Nephron progenitor cell (in vitro differentiated cells): ENCODE measurements around the gene C2CD4B.

Experiments
- DNase-seq: peaks from one replicate; pipeline ENCODE4 v3.0.0; 2021
- H3K27ac Mint-ChIP-seq: 2 replicates; pipeline ENCODE4 v1.8.0; 2021; ENCODE audit warnings: mild to moderate bottlenecking, moderate library complexity, mixed read lengths
- H3K27me3 Mint-ChIP-seq: 2 replicates; pipeline ENCODE4 v1.8.0; 2021; ENCODE audit warnings: mild to moderate bottlenecking, low read depth, mixed read lengths; ENCODE audit not compliant: poor library complexity
- H3K36me3 Mint-ChIP-seq: 2 replicates; pipeline ENCODE4 v1.8.0; 2021; ENCODE audit warnings: low read depth, mixed read lengths
- H3K4me1 Mint-ChIP-seq: 2 replicates; pipeline ENCODE4 v1.8.0; 2021; ENCODE audit warnings: mixed read lengths
- H3K4me3 Mint-ChIP-seq: 2 replicates; pipeline ENCODE4 v1.8.0; 2021; ENCODE audit warnings: mild to moderate bottlenecking, moderate library complexity, mixed read lengths
- H3K9me3 Mint-ChIP-seq: 2 replicates; pipeline ENCODE4 v1.8.0; 2021; ENCODE audit warnings: mild to moderate bottlenecking, moderate library complexity, mixed read lengths
- TF ChIP-seq, protein P1 (sequence below): fragments of 200-600 bp; sonication (generic); IDR thresholded peaks from 2 replicates; pipeline ENCODE4 v1.5.0; 2021; ENCODE audit warnings: antibody characterized with exemption

The C2CD4B gene

DNA sequence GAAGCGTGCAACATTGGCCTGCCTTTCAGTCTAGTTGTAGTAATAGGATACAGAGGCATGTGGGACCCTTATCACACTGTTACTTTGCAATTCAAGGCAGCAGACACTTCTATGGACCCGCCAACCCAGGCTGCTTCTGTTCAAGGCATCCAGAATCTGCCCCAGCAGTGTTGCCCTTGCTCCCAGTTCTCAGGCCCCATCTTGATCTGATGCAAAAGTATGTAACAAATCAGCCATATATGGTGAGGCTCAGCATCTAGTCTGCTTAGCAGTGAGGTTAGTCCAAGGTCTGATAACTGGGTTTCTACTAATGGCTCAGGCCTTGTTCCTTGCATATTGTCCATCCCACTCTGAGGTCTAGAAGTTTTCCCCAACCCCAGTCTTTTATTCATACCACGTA lies 17.9 kb downstream of the C2CD4B start:
- Mint-ChIP-seq H3K27ac (no peak overlapping the region), H3K4me1 (no peaks in the 10 kb centered on the region), H3K36me3 (no peaks in the 10 kb centered on the region), H3K4me3 (no peak overlapping the region), H3K27me3 (peaks cover 10% of the 10 kb centered on the region), H3K9me3 (peaks cover 9% of the 10 kb centered on the region)
- TF ChIP-seq, protein P1, sequence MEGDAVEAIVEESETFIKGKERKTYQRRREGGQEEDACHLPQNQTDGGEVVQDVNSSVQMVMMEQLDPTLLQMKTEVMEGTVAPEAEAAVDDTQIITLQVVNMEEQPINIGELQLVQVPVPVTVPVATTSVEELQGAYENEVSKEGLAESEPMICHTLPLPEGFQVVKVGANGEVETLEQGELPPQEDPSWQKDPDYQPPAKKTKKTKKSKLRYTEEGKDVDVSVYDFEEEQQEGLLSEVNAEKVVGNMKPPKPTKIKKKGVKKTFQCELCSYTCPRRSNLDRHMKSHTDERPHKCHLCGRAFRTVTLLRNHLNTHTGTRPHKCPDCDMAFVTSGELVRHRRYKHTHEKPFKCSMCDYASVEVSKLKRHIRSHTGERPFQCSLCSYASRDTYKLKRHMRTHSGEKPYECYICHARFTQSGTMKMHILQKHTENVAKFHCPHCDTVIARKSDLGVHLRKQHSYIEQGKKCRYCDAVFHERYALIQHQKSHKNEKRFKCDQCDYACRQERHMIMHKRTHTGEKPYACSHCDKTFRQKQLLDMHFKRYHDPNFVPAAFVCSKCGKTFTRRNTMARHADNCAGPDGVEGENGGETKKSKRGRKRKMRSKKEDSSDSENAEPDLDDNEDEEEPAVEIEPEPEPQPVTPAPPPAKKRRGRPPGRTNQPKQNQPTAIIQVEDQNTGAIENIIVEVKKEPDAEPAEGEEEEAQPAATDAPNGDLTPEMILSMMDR = no peak
- DNase-seq = no peak

- Mint-ChIP-seq H3K4me3 (no peak overlapping the region), H3K36me3 (no peaks in the 10 kb centered on the region), H3K27me3 (peaks cover 4% of the 10 kb centered on the region), H3K27ac (no peak overlapping the region), H3K9me3 (peaks cover 9% of the 10 kb centered on the region), H3K4me1 (no peaks in the 10 kb centered on the region)
- DNase-seq = no peak
- TF ChIP-seq, protein P1 = no peak
These were observed 19.9 kb downstream of the C2CD4B start for GRCh38 chr15:62145015-62145735.

DNA sequence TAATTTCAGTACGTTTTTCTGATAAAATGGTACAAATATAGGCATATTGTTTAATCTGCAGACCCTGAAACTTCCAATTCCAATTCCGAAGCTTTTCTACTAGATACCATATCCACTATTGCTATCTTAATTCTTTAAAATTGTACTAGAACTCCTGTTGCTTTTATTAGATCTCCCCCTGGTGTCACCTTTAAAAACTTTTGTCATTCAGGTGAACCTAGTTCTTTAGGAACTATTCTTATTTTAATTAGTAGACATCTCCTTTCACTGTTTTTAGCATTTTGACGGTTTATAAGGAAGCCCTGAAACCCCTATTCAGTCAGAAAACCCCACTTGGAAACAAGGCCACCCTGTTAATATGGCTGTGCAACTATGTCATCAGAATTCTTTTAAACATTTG lies 22.3 kb downstream of the C2CD4B start:
- Mint-ChIP-seq H3K36me3 (no peaks in the 10 kb centered on the region), H3K27ac (no peak overlapping the region), H3K4me3 (no peak overlapping the region), H3K27me3 (no peaks in the 10 kb centered on the region), H3K4me1 (peaks cover 5% of the 10 kb centered on the region), H3K9me3 (peaks cover 9% of the 10 kb centered on the region)
- TF ChIP-seq, protein P1 = no peak
- DNase-seq = no peak

- H3K36me3 Mint-ChIP-seq = no peaks in the 10 kb centered on the region
- H3K27ac Mint-ChIP-seq = no peak overlapping the region
- H3K4me1 Mint-ChIP-seq = peaks cover 6% of the 10 kb centered on the region
- no peak overlapping the region for H3K4me3 Mint-ChIP-seq
- H3K9me3 Mint-ChIP-seq = peaks cover 9% of the 10 kb centered on the region
- TF ChIP-seq, protein P1 = no peak
- no peak for DNase-seq
- no peaks in the 10 kb centered on the region for H3K27me3 Mint-ChIP-seq
These were observed 23.2 kb downstream of the C2CD4B start for GRCh38 chr15:62141643-62142588.

DNA sequence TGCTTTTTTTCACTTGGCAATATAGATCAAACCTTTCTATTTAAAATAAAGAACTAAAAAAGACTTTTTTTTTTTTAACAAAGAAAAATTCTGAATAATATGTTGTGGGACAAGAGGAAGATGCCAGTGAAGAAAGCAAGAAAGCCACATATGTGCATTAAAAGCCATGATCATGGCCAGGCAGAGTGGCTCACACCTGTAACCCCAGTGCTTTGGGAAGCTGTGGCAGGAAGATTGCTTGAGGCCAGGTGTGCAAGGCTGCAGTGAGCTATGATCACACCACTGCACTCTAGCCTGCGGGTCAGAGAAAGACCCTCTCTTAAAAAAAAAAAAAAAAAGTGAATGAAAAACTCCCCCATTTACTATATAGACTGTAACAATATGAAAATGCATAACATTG lies 23.9 kb downstream of the C2CD4B start:
- H3K4me3 Mint-ChIP-seq = no peak overlapping the region
- peaks cover 9% of the 10 kb centered on the region for H3K9me3 Mint-ChIP-seq
- H3K27ac Mint-ChIP-seq = no peak overlapping the region
- DNase-seq = no peak
- no peaks in the 10 kb centered on the region for H3K36me3 Mint-ChIP-seq
- TF ChIP-seq, protein P1 = no peak
- peaks cover 4% of the 10 kb centered on the region for H3K27me3 Mint-ChIP-seq
- H3K4me1 Mint-ChIP-seq = peaks cover 6% of the 10 kb centered on the region
